Stimulated activated memory B cell treated with anti-CD40 and anti-IgM and Interleukin-4, amounts not matched to agents 10 μg/mL and 1 μg/mL and 100 μg/mL, for 72 hours (primary cell): ENCODE measurements around the gene ADH5.
"Not testable (repeated sequence)": the region's sequence is repeated elsewhere in the genome, so short reads cannot be mapped to it uniquely, and the experiment has no call there.

Experiments used
- ATAC-seq: fragments of 150-1000 bp; cut with Tn5 transposase; 2 replicates; pipeline ENCODE4 v1.10.0; 2021
- H3K27ac Mint-ChIP-seq: one replicate; pipeline ENCODE4 v1.8.0; 2022; ENCODE audit warnings: mild to moderate bottlenecking, mixed read lengths
- H3K27me3 Mint-ChIP-seq: one replicate; pipeline ENCODE4 v1.8.0; 2022; ENCODE audit warnings: mixed read lengths
- H3K36me3 Mint-ChIP-seq: one replicate; pipeline ENCODE4 v1.8.0; 2022; ENCODE audit warnings: mixed read lengths
- H3K4me1 Mint-ChIP-seq: one replicate; pipeline ENCODE4 v1.8.0; 2022; ENCODE audit warnings: mixed read lengths
- H3K4me3 Mint-ChIP-seq: one replicate; pipeline ENCODE4 v1.8.0; 2022; ENCODE audit warnings: mild to moderate bottlenecking, moderate library complexity, mixed read lengths
- H3K9me3 Mint-ChIP-seq: one replicate; pipeline ENCODE4 v1.8.0; 2022; ENCODE audit warnings: mixed read lengths

The ADH5 gene

GRCh38 chr4:99099814-99100213, 11.2 kb upstream of the ADH5 start:
- not testable (repeated sequence) for H3K4me3 Mint-ChIP-seq, H3K4me1 Mint-ChIP-seq, H3K36me3 Mint-ChIP-seq, H3K27me3 Mint-ChIP-seq, H3K9me3 Mint-ChIP-seq, H3K27ac Mint-ChIP-seq, ATAC-seq

- Mint-ChIP-seq H3K36me3 (no peaks in the 10 kb centered on the region), H3K27me3 (no peaks in the 10 kb centered on the region), H3K27ac (no peak overlapping the region), H3K9me3 (no peaks in the 10 kb centered on the region), H3K4me1 (no peaks in the 10 kb centered on the region), H3K4me3 (no peak overlapping the region)
- ATAC-seq = no peak
Measured at GRCh38 chr4:99099311-99099710, 10.7 kb upstream of the ADH5 start.

DNA sequence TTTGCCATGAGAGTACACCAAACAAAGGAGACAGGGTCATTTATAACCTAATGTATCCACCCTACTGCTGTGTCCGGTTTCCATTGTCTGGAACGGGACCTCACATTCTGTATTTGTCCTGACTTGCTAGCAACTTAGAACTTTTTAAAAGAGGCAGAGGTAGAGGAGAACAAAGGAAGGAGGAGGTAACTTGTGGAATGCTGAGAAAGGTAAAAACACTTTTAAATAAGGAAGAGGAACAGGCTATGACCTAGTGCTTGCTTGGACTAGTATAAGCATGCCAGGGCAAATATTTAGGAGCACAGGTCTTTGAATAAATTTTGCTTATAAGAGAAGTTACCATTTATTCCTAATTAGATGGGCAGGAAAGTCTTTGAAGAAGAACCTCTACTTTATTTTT, 3.3 kb upstream of the ADH5 start:
- H3K4me1 Mint-ChIP-seq = peaks cover 37% of the 10 kb centered on the region
- not testable (repeated sequence) for ATAC-seq, H3K9me3 Mint-ChIP-seq, H3K4me3 Mint-ChIP-seq, H3K36me3 Mint-ChIP-seq, H3K27ac Mint-ChIP-seq, H3K27me3 Mint-ChIP-seq

- ATAC-seq = no peak
- no peak overlapping the region for H3K27ac Mint-ChIP-seq
- no peaks in the 10 kb centered on the region for H3K27me3 Mint-ChIP-seq
- no peaks in the 10 kb centered on the region for H3K36me3 Mint-ChIP-seq
- no peak overlapping the region for H3K4me3 Mint-ChIP-seq
- peaks cover 42% of the 10 kb centered on the region for H3K4me1 Mint-ChIP-seq
- H3K9me3 Mint-ChIP-seq = no peaks in the 10 kb centered on the region
Measured at GRCh38 chr4:99091216-99091575, 2.6 kb upstream of the ADH5 start.

DNA sequence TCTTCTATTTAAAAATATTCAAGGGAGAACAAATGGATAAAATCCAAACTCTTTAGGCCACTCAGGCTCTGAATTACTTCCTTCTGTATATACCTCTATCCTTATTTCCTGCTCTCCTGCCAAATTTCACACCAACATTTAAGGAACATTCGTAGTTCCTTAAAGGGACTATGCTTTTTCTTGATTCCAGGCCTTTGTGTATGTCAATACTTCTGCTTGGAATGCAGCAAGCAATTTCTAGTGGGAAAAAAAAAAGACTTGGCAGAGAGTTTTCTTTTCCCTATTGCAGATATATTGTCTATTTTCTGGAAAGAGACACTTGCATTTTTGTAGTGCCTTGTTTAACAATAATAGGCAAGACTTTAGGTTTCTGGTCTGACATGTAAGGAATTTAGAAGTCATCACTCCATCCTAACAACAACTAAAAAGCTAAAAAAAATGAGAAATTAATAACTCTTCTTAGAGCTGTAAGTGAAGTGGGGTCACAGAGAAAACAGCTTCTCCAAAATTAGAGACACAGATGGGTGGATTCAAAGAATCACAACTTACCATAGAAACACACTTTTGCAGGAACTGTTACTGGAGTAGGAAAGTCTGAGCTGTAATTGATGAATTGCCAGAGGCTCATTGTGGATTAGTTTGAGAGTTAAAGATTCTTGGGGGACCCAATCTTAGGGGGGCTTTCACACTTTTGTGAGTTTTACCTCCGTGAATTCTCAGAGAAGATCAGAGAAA, 2.1 kb upstream of the ADH5 start:
- peak overlapping the region; percentile 97 for H3K27ac Mint-ChIP-seq

GRCh38 chr4:99088023-99088449, 552 bp downstream of the ADH5 start:
- H3K4me1 Mint-ChIP-seq = peaks cover 50% of the 10 kb centered on the region
- no peaks in the 10 kb centered on the region for H3K27me3 Mint-ChIP-seq
- H3K9me3 Mint-ChIP-seq = no peaks in the 10 kb centered on the region
- H3K36me3 Mint-ChIP-seq = peaks cover 22% of the 10 kb centered on the region
- H3K27ac Mint-ChIP-seq = peak overlapping the region; percentile 97
- H3K4me3 Mint-ChIP-seq = peak overlapping the region; percentile 95
- peak; percentile 9 for ATAC-seq

More for the DNA sequence above, 2.1 kb upstream of the ADH5 start:
- Mint-ChIP-seq H3K27me3 (no peaks in the 10 kb centered on the region), H3K4me1 (peaks cover 45% of the 10 kb centered on the region), H3K36me3 (no peaks in the 10 kb centered on the region), H3K9me3 (no peaks in the 10 kb centered on the region), H3K4me3 (no peak overlapping the region)
- no peak for ATAC-seq

- no peak overlapping the region for H3K4me3 Mint-ChIP-seq
- no peaks in the 10 kb centered on the region for H3K9me3 Mint-ChIP-seq
- H3K36me3 Mint-ChIP-seq = peaks cover 35% of the 10 kb centered on the region
- peaks cover 28% of the 10 kb centered on the region for H3K4me1 Mint-ChIP-seq
- H3K27me3 Mint-ChIP-seq = no peaks in the 10 kb centered on the region
- no peak overlapping the region for H3K27ac Mint-ChIP-seq
- no peak for ATAC-seq
Measured at GRCh38 chr4:99084595-99084994, 4.0 kb downstream of the ADH5 start.

DNA sequence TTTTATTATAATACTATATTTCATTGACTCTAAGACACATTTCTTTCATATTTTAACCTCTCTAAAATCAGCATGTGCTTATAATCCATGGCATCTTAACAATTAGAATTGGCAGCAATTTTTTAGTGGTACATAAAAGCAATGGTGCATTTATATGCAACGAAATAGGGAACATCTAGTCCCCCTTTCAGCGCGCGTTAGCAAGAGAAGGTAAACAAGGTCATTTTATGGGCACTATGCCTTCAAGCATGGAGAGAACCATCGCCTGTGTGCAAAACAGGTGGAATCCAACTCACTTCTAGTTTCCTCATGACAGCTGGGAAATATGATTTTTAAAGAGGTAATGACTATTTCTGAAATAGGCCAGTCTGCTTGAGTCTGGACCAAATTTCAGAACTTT, 6.4 kb downstream of the ADH5 start:
- Mint-ChIP-seq H3K27me3 (no peaks in the 10 kb centered on the region), H3K36me3 (peaks cover 43% of the 10 kb centered on the region)

DNA sequence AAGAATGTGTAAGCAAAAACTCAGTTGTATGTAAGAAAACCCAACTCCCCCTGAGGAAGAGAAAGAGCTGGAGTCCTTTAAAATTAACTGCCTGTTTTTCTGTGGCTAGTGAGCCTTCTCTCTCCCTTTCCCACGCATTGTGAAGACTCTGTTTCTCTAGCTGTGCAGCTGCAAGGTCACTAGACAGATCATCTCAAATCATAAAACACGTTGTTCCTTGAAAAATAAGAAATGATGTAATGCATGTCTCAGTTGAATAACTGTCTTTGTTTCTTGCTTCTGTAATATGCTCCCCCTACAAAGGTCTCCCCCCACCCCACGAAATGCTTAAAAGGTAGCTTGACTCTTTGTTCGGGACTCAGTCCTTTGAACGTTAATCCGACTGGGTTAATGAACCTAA, 7.7 kb downstream of the ADH5 start:
- H3K36me3 Mint-ChIP-seq = peaks cover 49% of the 10 kb centered on the region
- H3K4me1 Mint-ChIP-seq, ATAC-seq, H3K4me3 Mint-ChIP-seq, H3K27ac Mint-ChIP-seq, H3K9me3 Mint-ChIP-seq, H3K27me3 Mint-ChIP-seq: not testable (repeated sequence)

More for the DNA sequence above, 6.4 kb downstream of the ADH5 start:
- Mint-ChIP-seq H3K4me3 (no peak overlapping the region), H3K27ac (no peak overlapping the region), H3K4me1 (peaks cover 14% of the 10 kb centered on the region), H3K9me3 (no peaks in the 10 kb centered on the region)
- no peak for ATAC-seq

DNA sequence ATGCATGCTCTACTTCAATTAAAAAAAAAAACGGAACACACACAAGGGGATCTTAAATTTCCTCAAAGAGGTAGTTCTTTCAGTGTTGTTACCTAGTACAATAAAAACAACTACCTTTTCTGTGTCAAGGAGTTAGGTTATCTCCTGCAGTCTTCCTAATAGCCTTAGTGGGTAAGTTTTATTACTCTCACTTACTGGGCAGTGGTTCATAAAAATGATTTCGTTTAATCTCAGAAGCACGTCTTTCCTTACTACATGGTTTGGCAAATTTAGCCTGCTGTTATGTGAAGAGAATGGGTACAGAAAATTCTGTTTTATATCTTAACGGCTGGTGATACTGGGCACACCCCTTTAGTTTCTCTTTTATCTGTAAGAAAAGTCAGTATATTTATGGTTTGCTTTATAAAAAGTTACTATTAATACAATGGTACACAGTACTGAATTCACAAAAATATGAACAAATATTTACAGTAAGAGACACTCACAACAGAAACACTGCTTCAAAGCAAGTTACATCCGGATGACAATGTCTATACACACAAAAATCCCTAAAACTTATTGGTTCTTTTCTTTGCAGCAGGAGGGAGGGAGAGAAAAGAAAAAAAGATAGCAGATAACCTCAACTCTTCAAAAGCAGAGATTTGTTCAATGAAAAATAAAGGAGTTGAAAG, 8.8 kb downstream of the ADH5 start:
- Mint-ChIP-seq H3K4me3 (no peak overlapping the region), H3K27me3 (no peaks in the 10 kb centered on the region), H3K9me3 (no peaks in the 10 kb centered on the region), H3K27ac (peak overlapping the region; percentile 25), H3K36me3 (peaks cover 45% of the 10 kb centered on the region), H3K4me1 (no peaks in the 10 kb centered on the region)
- ATAC-seq = no peak

- no peak for ATAC-seq
- Mint-ChIP-seq H3K36me3 (peaks cover 41% of the 10 kb centered on the region), H3K27me3 (no peaks in the 10 kb centered on the region), H3K27ac (no peak overlapping the region), H3K4me3 (no peak overlapping the region), H3K4me1 (no peaks in the 10 kb centered on the region), H3K9me3 (no peaks in the 10 kb centered on the region)
Measured at GRCh38 chr4:99078931-99079624, 9.5 kb downstream of the ADH5 start.

GRCh38 chr4:99078336-99078735, 10.3 kb downstream of the ADH5 start:
- ATAC-seq = no peak
- Mint-ChIP-seq H3K27me3 (no peaks in the 10 kb centered on the region), H3K27ac (no peak overlapping the region), H3K4me3 (no peak overlapping the region), H3K36me3 (peaks cover 41% of the 10 kb centered on the region), H3K9me3 (no peaks in the 10 kb centered on the region), H3K4me1 (no peaks in the 10 kb centered on the region)

DNA sequence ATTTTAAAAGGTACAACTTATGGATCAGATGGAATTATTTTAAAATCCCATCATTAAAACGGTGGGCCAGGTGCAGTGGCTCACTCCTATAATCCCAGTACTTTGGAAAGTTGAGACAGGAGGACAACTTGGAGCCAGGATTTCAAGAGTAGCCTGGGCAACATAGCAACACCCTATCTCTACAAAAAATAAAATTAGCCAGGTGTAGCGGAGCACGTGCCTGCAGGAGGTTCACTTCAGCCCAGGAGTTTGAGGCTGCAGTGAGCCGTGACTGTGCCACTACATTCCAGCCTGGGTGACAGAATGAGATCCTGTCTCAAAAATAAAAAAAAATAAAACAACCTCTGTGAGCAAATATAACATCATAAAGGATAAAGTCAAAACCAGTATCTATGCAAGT, 11.4 kb downstream of the ADH5 start:
- Mint-ChIP-seq H3K27ac (no peak overlapping the region), H3K36me3 (peaks cover 44% of the 10 kb centered on the region), H3K27me3 (no peaks in the 10 kb centered on the region), H3K4me1 (no peaks in the 10 kb centered on the region), H3K4me3 (no peak overlapping the region), H3K9me3 (no peaks in the 10 kb centered on the region)
- ATAC-seq = no peak

- no peak for ATAC-seq
- Mint-ChIP-seq H3K9me3 (no peaks in the 10 kb centered on the region), H3K36me3 (peaks cover 50% of the 10 kb centered on the region), H3K4me3 (no peak overlapping the region), H3K4me1 (no peaks in the 10 kb centered on the region), H3K27ac (no peak overlapping the region), H3K27me3 (no peaks in the 10 kb centered on the region)
Measured at GRCh38 chr4:99076292-99076976, 12.2 kb downstream of the ADH5 start.

GRCh38 chr4:99074816-99075215, 13.8 kb downstream of the ADH5 start:
- ATAC-seq = no peak
- Mint-ChIP-seq H3K27me3 (no peaks in the 10 kb centered on the region), H3K4me3 (no peak overlapping the region), H3K36me3 (peaks cover 48% of the 10 kb centered on the region), H3K9me3 (no peaks in the 10 kb centered on the region), H3K4me1 (no peaks in the 10 kb centered on the region), H3K27ac (no peak overlapping the region)
